GM12872 (cell line): Measurements from ENCODE around the gene DEGS2.

Source experiments
- CTCF ChIP-seq: IDR thresholded peaks from 3 replicates; pipeline ENCODE4 v1.5.1; 2011; ENCODE audit warnings: low read depth, mild to moderate bottlenecking, low read length, moderate library complexity; ENCODE audit not compliant: insufficient read depth

The DEGS2 gene

GRCh38 chr14:100135073-100135472, 24.4 kb downstream of the DEGS2 start:
- no peak for TF ChIP-seq CTCF

GRCh38 chr14:100134586-100134985, 24.9 kb downstream of the DEGS2 start:
- TF ChIP-seq CTCF: no peak

- no peak for TF ChIP-seq CTCF
Measured at GRCh38 chr14:100132903-100133510, 26.4 kb downstream of the DEGS2 start.

- TF ChIP-seq CTCF: no peak
Measured at GRCh38 chr14:100132161-100132902, 27.1 kb downstream of the DEGS2 start.

GRCh38 chr14:100131181-100131580, 28.3 kb downstream of the DEGS2 start:
- no peak for TF ChIP-seq CTCF

- no peak for TF ChIP-seq CTCF
Measured at GRCh38 chr14:100130521-100130920, 28.9 kb downstream of the DEGS2 start.

- no peak for TF ChIP-seq CTCF
Measured at GRCh38 chr14:100129161-100129589, 30.3 kb downstream of the DEGS2 start.
